ENCODE data around the gene GADD45G. TPM values are rescaled to one million over a fixed set of nuclear protein-coding genes. Genes with fewer than 3 reads are reported as not detected.

GADD45G gene
- total RNA-seq, 1 experiment from 2014 or later = 7.7 TPM

GRCh38 chr9:89649039-89649691, 44.4 kb downstream of the GADD45G start:
- H3K9ac ChIP-seq (ENCODE audit: extremely low read depth, insufficient read length, low read length) = no peak overlapping the region
- H2AK5ac ChIP-seq (ENCODE audit: insufficient read length, low read length) = no peak overlapping the region
- no peak for DNase-seq
- no peak overlapping the region for H2BK120ac ChIP-seq (ENCODE audit: low read depth, low read length, poor library complexity, severe bottlenecking)
- no peaks in the 10 kb centered on the region for H3K9me3 Mint-ChIP-seq
- H4K5ac ChIP-seq (ENCODE audit: insufficient read length, low read depth, low read length) = no peak overlapping the region
- peaks cover 45 to 47% of the 10 kb centered on the region in 2 experiments for H3K4me1 Mint-ChIP-seq
- peaks cover 9% of the 10 kb centered on the region for H3K4me1 ChIP-seq (ENCODE audit: insufficient read depth, low read length)
- H2BK5ac ChIP-seq (ENCODE audit: insufficient read length, low read length) = no peak overlapping the region
- H3K79me1 ChIP-seq (ENCODE audit: insufficient read depth, low read depth, low read length, poor library complexity, severe bottlenecking) = no peaks in the 10 kb centered on the region
- no peak overlapping the region for H3K23ac ChIP-seq (ENCODE audit: insufficient read length, low read depth, low read length)
- WGBS (ENCODE audit: extremely low coverage, insufficient read length, low lambda C conversion rate) = no CpG with 5 or more reads among the region's 8 CpGs
- H4K20me1 ChIP-seq (ENCODE audit: control insufficient read depth, insufficient read depth, insufficient read length) = no peaks in the 10 kb centered on the region
- H3K18ac ChIP-seq (ENCODE audit: insufficient read length, low read depth, low read length) = no peak overlapping the region
- H3K56ac ChIP-seq (ENCODE audit: insufficient read length, low read depth, low read length) = no peak overlapping the region
- H3K36me3 Mint-ChIP-seq (ENCODE audit: insufficient read depth in 1 of 3, low read depth in 3 of 3) = no peaks in the 10 kb centered on the region
- no peak overlapping the region for H2BK20ac ChIP-seq (ENCODE audit: low read depth, low read length, poor library complexity, severe bottlenecking)
- no peak overlapping the region for H3K14ac ChIP-seq (ENCODE audit: insufficient read depth, low read length)
- no peak overlapping the region for H3T11ph ChIP-seq (ENCODE audit: low read length)
- no peaks in the 10 kb centered on the region for H3K9me3 ChIP-seq (ENCODE audit: control insufficient read depth, low read depth, low read length)
- H3K4ac ChIP-seq (ENCODE audit: low read depth, low read length) = no peak overlapping the region
- H4K8ac ChIP-seq (replicated peaks; ENCODE audit: insufficient read length, low read depth, low read length) = no peak overlapping the region
- no peak overlapping the region for H2BK15ac ChIP-seq (ENCODE audit: low read depth, low read length)
- H3K27me3 ChIP-seq (ENCODE audit: insufficient read depth, low read length) = no peaks in the 10 kb centered on the region
- no peak overlapping the region for H4K91ac ChIP-seq (ENCODE audit: insufficient read length, low read depth, low read length)
- H3K23me2 ChIP-seq (ENCODE audit: insufficient read length, low read depth, low read length, poor library complexity, severe bottlenecking) = no peaks in the 10 kb centered on the region
- no peak overlapping the region for H2BK12ac ChIP-seq (ENCODE audit: insufficient read length, low read depth, low read length)
- H2AFZ ChIP-seq (ENCODE audit: low read length) = no peak overlapping the region
- no peak for TF ChIP-seq CTCF (conservative IDR thresholded peaks at IDR 0.05)
- H3K4me2 ChIP-seq (ENCODE audit: insufficient read depth, insufficient read length, low read length) = no peak overlapping the region
- no peak overlapping the region; a peak in 1 of 7 replicates for H3K27ac Mint-ChIP-seq
- H3K79me2 ChIP-seq (ENCODE audit: insufficient read depth, low read length) = no peaks in the 10 kb centered on the region
- no peak overlapping the region for H3K4me3 Mint-ChIP-seq
- no peak overlapping the region for H3K27ac ChIP-seq (ENCODE audit: insufficient read length, low read depth, low read length)
- peaks cover 9% of the 10 kb centered on the region for H3K27me3 Mint-ChIP-seq (ENCODE audit: low read depth)
